Panc1 (cell line): Measurements from ENCODE around the gene SIK2.

Experiments
- POLR2AphosphoS5 ChIP-seq: IDR thresholded peaks from 2 replicates; pipeline ENCODE4 v1.6.1; 2012; ENCODE audit warnings: mild to moderate bottlenecking, low read depth, low read length, moderate library complexity
- SIN3A ChIP-seq: IDR thresholded peaks from 2 replicates; pipeline ENCODE4 v1.6.1; 2012; ENCODE audit warnings: low read depth, mild to moderate bottlenecking, low read length, moderate library complexity, borderline replicate concordance; ENCODE audit not compliant: insufficient read depth
- TCF7L2 ChIP-seq: IDR thresholded peaks from 2 replicates; pipeline ENCODE4 v1.6.1; 2011; ENCODE audit warnings: mild to moderate bottlenecking, low read depth, low read length, inconsistent platforms
- TF ChIP-seq, protein P1 (sequence below): fragments of 450-650 bp; IDR thresholded peaks from 2 replicates; pipeline ENCODE4 v1.5.1; 2017; ENCODE audit warnings: mild to moderate bottlenecking

DNA sequence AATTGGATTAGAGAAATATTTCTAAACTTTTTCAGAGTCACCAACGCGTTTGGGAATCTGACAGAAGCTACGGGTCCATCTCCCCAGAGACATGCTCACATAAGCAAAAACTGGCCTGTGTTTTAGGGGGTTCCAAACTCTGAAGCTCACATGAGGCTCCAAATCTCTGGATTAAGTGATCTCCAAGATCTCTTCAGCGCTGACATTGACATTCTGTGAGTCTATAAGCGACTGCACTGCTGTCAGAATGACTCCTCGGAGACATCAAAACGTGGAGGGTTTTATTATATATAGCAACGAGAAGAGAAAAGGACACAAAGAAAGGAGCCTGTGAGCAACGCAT is 642 bp upstream of the SIK2 start:
- TF ChIP-seq POLR2AphosphoS5 (no peak), TCF7L2 (0 out of 2 replicates have a peak, but pooled peaks have one; percentile 48), SIN3A (no peak)
- TF ChIP-seq, protein P1, sequence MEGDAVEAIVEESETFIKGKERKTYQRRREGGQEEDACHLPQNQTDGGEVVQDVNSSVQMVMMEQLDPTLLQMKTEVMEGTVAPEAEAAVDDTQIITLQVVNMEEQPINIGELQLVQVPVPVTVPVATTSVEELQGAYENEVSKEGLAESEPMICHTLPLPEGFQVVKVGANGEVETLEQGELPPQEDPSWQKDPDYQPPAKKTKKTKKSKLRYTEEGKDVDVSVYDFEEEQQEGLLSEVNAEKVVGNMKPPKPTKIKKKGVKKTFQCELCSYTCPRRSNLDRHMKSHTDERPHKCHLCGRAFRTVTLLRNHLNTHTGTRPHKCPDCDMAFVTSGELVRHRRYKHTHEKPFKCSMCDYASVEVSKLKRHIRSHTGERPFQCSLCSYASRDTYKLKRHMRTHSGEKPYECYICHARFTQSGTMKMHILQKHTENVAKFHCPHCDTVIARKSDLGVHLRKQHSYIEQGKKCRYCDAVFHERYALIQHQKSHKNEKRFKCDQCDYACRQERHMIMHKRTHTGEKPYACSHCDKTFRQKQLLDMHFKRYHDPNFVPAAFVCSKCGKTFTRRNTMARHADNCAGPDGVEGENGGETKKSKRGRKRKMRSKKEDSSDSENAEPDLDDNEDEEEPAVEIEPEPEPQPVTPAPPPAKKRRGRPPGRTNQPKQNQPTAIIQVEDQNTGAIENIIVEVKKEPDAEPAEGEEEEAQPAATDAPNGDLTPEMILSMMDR: no peak
